Measurements from ENCODE around the gene ALKBH1. TPM values are rescaled to one million over a fixed set of nuclear protein-coding genes. Genes with fewer than 3 reads are reported as not detected.
"Not testable (repeated sequence)": the region's sequence is repeated elsewhere in the genome, so short reads cannot be mapped to it uniquely, and the experiment has no call there.

Gene ALKBH1
- total and polyA plus RNA-seq, 2 of the 13 experiments (the other 11 are each of a cell fraction or from before 2014, with no cell fraction given) = 12.5 to 14.3 TPM

GRCh38 chr14:77635869-77636268 is 72.0 kb downstream of the ALKBH1 start (continued):
- TF ChIP-seq SOX13 (IDR thresholded peaks at IDR 0.05) = not testable (repeated sequence)
- TF ChIP-seq SOX13 (CRISPR knock-in tag; conservative IDR thresholded peaks at IDR 0.05 in 1 of 2, IDR thresholded peaks at IDR 0.05 in 1 of 2) = 0 out of 4 replicates have a peak, but pooled peaks of 1 of the 2 experiments have one; percentile 18
- TF ChIP-seq ZNF430 (CRISPR knock-in tag; IDR thresholded peaks at IDR 0.05) = 0 out of 2 replicates have a peak, but pooled peaks have one; percentile 25
- TF ChIP-seq MAX (IDR thresholded peaks at IDR 0.05) = peak; percentile 54; the same call in 1 of the 2 replicates
- 0 out of 2 replicates have a peak, but pooled peaks have one; percentile 42 for TF ChIP-seq ARID5B (CRISPR knock-in tag; IDR thresholded peaks at IDR 0.05)

GRCh38 chr14:77635466-77635865 is 72.4 kb downstream of the ALKBH1 start:
- POLR2A ChIA-PET; intact Hi-C loops (cut with micrococcal nuclease; ENCODE audit: unreplicated experiment); H2AFZ ChIP-seq (ENCODE audit: low read length); H3K27me3 ChIP-seq (ENCODE audit: control insufficient read depth in 1 of 2, insufficient read depth in 2 of 2, low read length in 2 of 2); BruUV-seq (replicated peaks); H3K27ac ChIP-seq (ENCODE audit: extremely low read length, insufficient read depth, low read length); H3K79me2 ChIP-seq (ENCODE audit: insufficient read depth, low read length); H3K36me3 ChIP-seq (replicated peaks in 1 of 2; ENCODE audit: control insufficient read depth in 1 of 2, insufficient read depth in 2 of 2, low read length in 2 of 2); in situ Hi-C loops (cut with HindIII; ENCODE audit: extremely low pct_ligation_motif_present, low pct_unique_long_range_greater_than_20kb); FAIRE-seq; ATAC-seq; DNase-seq (ENCODE audit: low spot score); H4K20me1 ChIP-seq (ENCODE audit: insufficient read depth, low read length); CTCF ChIA-PET (ENCODE audit: low intra/inter-chr PET ratio, low total read pairs); H3K9ac ChIP-seq (ENCODE audit: insufficient read depth, low read depth, low read length): not testable (repeated sequence)
- H3K9me3 ChIP-seq (ENCODE audit: low read length) = peaks cover 21% of the 10 kb centered on the region
- H3K4me3 ChIP-seq (replicated peaks in 1 of 3; ENCODE audit: insufficient read depth in 1 of 3, low read depth in 2 of 3, low read length in 3 of 3) = peak overlapping the region in 1 of 3 experiments; percentile 28; a peak in 2 of 6 replicates
- 31% methylated on average over 8 of the region's 8 CpGs for WGBS (ENCODE audit: low lambda C conversion rate)
- peak overlapping the region; percentile 37 for H3K4me2 ChIP-seq (ENCODE audit: low read depth, low read length)
- TF ChIP-seq ZFX (CRISPR knock-in tag; IDR thresholded peaks at IDR 0.05; ENCODE audit: low read depth) = 0 out of 2 replicates have a peak, but pooled peaks have one; percentile 23
- peaks cover 33% of the 10 kb centered on the region for H3K4me1 ChIP-seq (ENCODE audit: insufficient read depth, low read length)
